ENCODE data around the gene PTTG1. TPM values are rescaled to one million over a fixed set of nuclear protein-coding genes. Genes with fewer than 3 reads are reported as not detected.

PTTG1 gene
- total and polyA plus RNA-seq, 8 donors = 2.3 to 104 (median 23.9) TPM; not detected in 1

DNA sequence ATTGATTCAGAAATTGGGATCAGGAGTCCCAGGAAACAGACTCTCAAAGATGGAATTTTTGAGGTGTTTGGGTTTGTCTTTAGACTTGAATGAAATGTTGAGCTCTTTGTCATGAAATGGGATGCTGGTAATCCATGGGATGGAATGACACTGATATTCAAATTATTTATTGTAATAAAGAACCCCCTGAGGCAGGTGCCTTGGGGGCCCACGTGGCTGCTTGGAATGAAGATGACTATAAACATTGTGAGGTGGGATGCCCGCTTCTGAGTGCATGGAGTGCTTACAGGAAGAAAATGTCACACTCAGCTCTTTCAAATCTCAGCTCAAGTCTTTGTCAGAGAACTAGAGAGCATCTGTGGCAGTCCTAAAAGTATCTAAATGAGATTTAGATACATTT, 41.6 kb upstream of the PTTG1 start:
- TF ChIP-seq POLR2AphosphoS5 (IDR thresholded peaks at IDR 0.05) = no peak
- TF ChIP-seq EP300 (IDR thresholded peaks at IDR 0.05) = no peak
- TF ChIP-seq, protein P1, sequence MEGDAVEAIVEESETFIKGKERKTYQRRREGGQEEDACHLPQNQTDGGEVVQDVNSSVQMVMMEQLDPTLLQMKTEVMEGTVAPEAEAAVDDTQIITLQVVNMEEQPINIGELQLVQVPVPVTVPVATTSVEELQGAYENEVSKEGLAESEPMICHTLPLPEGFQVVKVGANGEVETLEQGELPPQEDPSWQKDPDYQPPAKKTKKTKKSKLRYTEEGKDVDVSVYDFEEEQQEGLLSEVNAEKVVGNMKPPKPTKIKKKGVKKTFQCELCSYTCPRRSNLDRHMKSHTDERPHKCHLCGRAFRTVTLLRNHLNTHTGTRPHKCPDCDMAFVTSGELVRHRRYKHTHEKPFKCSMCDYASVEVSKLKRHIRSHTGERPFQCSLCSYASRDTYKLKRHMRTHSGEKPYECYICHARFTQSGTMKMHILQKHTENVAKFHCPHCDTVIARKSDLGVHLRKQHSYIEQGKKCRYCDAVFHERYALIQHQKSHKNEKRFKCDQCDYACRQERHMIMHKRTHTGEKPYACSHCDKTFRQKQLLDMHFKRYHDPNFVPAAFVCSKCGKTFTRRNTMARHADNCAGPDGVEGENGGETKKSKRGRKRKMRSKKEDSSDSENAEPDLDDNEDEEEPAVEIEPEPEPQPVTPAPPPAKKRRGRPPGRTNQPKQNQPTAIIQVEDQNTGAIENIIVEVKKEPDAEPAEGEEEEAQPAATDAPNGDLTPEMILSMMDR (IDR thresholded peaks at IDR 0.05) = no peak
- TF ChIP-seq POLR2A (IDR thresholded peaks at IDR 0.05) = no peak
- Histone ChIP-seq H3K4me3 (no peak overlapping the region), H3K4me1 (no peaks in the 10 kb centered on the region), H3K9me3 (no peaks in the 10 kb centered on the region), H3K36me3 (no peaks in the 10 kb centered on the region), H3K27me3 (no peaks in the 10 kb centered on the region), H3K27ac (no peak overlapping the region)
- no peak for DNase-seq
- 61 to 71% (median 67%) methylated on average over 2 of the region's 2 CpGs for WGBS, 5 donors
- intact Hi-C loops (cut with DNase I; ENCODE audit: low total_unique reads) = no loop called here

DNA sequence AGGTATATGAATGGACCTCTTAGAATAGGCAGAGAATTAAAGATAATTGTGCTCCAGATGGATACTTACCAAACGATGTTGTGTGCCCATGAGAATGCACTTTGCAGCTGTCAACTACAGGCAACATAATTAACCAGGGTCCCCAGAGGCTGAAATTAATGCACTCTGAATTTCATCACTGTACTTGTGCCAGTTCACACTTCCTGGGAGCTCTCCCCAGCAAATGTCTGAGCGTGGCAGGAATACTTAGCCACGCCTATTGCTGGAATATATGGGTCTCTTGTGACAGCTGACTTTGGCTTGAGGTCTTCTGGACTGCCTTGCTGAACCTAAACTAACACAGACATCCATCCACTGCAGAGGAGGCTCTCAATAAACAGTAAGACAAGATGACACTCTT, 39.3 kb upstream of the PTTG1 start:
- no peaks in the 10 kb centered on the region for H3K36me3 ChIP-seq
- no peak for DNase-seq
- H3K4me3 ChIP-seq = no peak overlapping the region
- TF ChIP-seq POLR2AphosphoS5 (IDR thresholded peaks at IDR 0.05) = no peak
- TF ChIP-seq, protein P1 (IDR thresholded peaks at IDR 0.05) = no peak
- no peak for TF ChIP-seq EP300 (IDR thresholded peaks at IDR 0.05)
- TF ChIP-seq POLR2A (IDR thresholded peaks at IDR 0.05) = no peak
- intact Hi-C loops (cut with DNase I; ENCODE audit: low total_unique reads) = no loop called here
- peaks cover 0 to 10% (median 3%) of the 10 kb centered on the region in 4 donors for H3K9me3 ChIP-seq
- no peak overlapping the region for H3K27ac ChIP-seq
- H3K4me1 ChIP-seq = no peaks in the 10 kb centered on the region
- no peaks in the 10 kb centered on the region for H3K27me3 ChIP-seq
- WGBS, 5 donors = 54 to 80% (median 67%) methylated on average over 1 to 3 of the region's 3 CpGs

DNA sequence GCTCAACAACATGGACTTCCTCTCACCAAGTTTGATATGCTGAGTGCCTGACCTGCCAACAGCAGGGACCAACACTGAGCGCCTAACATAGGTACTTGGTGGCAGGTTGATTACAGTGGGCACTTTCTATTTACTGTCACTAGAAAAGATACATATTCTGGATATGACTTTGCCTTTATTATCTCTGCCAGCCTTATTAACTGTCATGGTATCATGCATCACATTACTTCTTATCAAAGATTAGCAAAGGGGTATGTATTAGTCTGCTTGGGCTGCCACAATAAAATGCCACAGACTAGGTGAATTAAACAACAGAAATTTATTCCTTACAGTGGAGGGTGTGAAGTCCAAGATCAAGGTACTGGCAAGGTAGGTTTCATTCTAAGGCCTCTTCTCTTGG, 37.0 kb upstream of the PTTG1 start:
- WGBS, 5 donors = 91 to 100% (median 94%) methylated on average over 1 of the region's 1 CpG
- H3K27me3 ChIP-seq = no peaks in the 10 kb centered on the region
- H3K36me3 ChIP-seq = no peaks in the 10 kb centered on the region
- H3K4me3 ChIP-seq = no peak overlapping the region
- no peak for DNase-seq
- intact Hi-C loops (cut with DNase I; ENCODE audit: low total_unique reads) = no loop called here
- H3K27ac ChIP-seq = no peak overlapping the region
- no peaks in the 10 kb centered on the region for H3K4me1 ChIP-seq
- no peak for TF ChIP-seq POLR2AphosphoS5 (IDR thresholded peaks at IDR 0.05)
- TF ChIP-seq, protein P1 (IDR thresholded peaks at IDR 0.05) = no peak
- TF ChIP-seq EP300 (IDR thresholded peaks at IDR 0.05) = no peak
- no peak for TF ChIP-seq POLR2A (IDR thresholded peaks at IDR 0.05)
- H3K9me3 ChIP-seq = peaks cover 0 to 20% (median 3%) of the 10 kb centered on the region in 4 donors

DNA sequence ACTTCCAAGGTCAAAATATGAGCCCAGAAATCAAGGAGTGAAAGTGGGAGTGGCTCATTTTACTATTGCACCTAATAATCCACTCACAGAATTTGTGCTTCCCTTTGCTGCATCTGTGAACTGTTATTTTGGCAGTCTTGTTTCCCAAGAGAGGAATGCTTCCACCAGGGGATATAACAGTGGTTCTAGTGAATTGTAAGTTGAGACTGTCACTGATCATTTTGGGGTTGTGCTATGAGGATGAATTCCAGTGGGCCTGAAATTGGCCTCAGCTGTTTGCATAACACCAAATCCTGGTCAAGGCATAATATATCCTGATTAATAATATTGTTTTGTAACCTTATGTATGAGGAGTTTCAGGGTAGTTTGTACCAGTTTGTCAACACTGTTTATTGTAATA, 36.2 kb upstream of the PTTG1 start:
- no peak overlapping the region for H3K27ac ChIP-seq
- no peaks in the 10 kb centered on the region for H3K36me3 ChIP-seq
- intact Hi-C loops (cut with DNase I; ENCODE audit: low total_unique reads) = no loop called here
- TF ChIP-seq POLR2A (IDR thresholded peaks at IDR 0.05) = no peak
- TF ChIP-seq POLR2AphosphoS5 (IDR thresholded peaks at IDR 0.05) = no peak
- TF ChIP-seq, protein P1 (IDR thresholded peaks at IDR 0.05) = no peak
- no peak for TF ChIP-seq EP300 (IDR thresholded peaks at IDR 0.05)
- H3K4me1 ChIP-seq = no peaks in the 10 kb centered on the region
- peaks cover 0 to 20% (median 3%) of the 10 kb centered on the region in 4 donors for H3K9me3 ChIP-seq
- no peaks in the 10 kb centered on the region for H3K27me3 ChIP-seq
- no peak for DNase-seq
- H3K4me3 ChIP-seq = no peak overlapping the region
